Activated B cell treated with CpG ODN at 0.5 μM for 24 hours (primary cell): Measurements from ENCODE around the gene MECR. TPM values are rescaled to one million over a fixed set of nuclear protein-coding genes. Genes with fewer than 3 reads are reported as not detected.

Source experiments
- ATAC-seq: fragments of 200-7000 bp; cut with Tn5 transposase; one replicate; pipeline ENCODE4 v1.10.0; 2021; ENCODE audit warnings: low read depth, mild to moderate bottlenecking, moderate library complexity
- CTCF ChIA-PET: fragments of 350-600 bp; sonication (Branson Sonifier 250); formaldehyde crosslinking; loops from one replicate; lab custom pipeline; 2021; ENCODE audit warnings: antibody characterized with exemption; lab: Charles Lee
- POLR2A ChIA-PET: fragments of 350-600 bp; sonication (Branson Sonifier 250); formaldehyde crosslinking; loops from one replicate; lab custom pipeline; 2021; ENCODE audit warnings: antibody characterized with exemption; lab: Charles Lee
- DNase-seq: peaks from one replicate; pipeline ENCODE4 v3.0.0; 2022
- H3K27ac Mint-ChIP-seq: one replicate; pipeline ENCODE4 v1.8.0; 2020; ENCODE audit warnings: mixed read lengths
- H3K27me3 Mint-ChIP-seq: one replicate; pipeline ENCODE4 v1.8.0; 2021; ENCODE audit warnings: mixed read lengths
- H3K36me3 Mint-ChIP-seq: one replicate; pipeline ENCODE4 v1.8.0; 2021; ENCODE audit warnings: low read depth, mixed read lengths
- H3K4me1 Mint-ChIP-seq: one replicate; pipeline ENCODE4 v1.8.0; 2021; ENCODE audit warnings: mixed read lengths
- H3K4me3 Mint-ChIP-seq: one replicate; pipeline ENCODE4 v1.8.0; 2020; ENCODE audit warnings: mild to moderate bottlenecking, mixed read lengths
- H3K9me3 Mint-ChIP-seq: one replicate; pipeline ENCODE4 v1.8.0; 2020; ENCODE audit warnings: mixed read lengths
- CTCF ChIP-seq: fragments of 200-600 bp; IDR thresholded peaks from one replicate; pipeline ENCODE4 v1.8.0; 2022; ENCODE audit warnings: antibody characterized with exemption, mild to moderate bottlenecking
- intact Hi-C: fragments of 100-400 bp; cut with micrococcal nuclease; formaldehyde crosslinking; loops from one replicate; pipeline ENCODE4 v1.15.1; 2024
- total RNA-seq: library from RNA; stranded (reverse); gene quantifications from 2 replicates; pipeline ENCODE4 v1.2.3, GENCODE V29; 2022

The MECR gene
- total RNA-seq, 1 donor from 2014 or later: 18.7 TPM

- Mint-ChIP-seq H3K27ac (no peak overlapping the region), H3K9me3 (no peaks in the 10 kb centered on the region), H3K27me3 (no peaks in the 10 kb centered on the region), H3K4me1 (peaks cover 5% of the 10 kb centered on the region), H3K36me3 (peaks cover 74% of the 10 kb centered on the region), H3K4me3 (no peak overlapping the region)
- ChIA-PET POLR2A (no interaction called here), CTCF (no interaction called here)
- intact Hi-C loops: no loop called here
- DNase-seq (no peak), ATAC-seq (no peak)
- TF ChIP-seq CTCF: no peak
These were observed 68.1 kb downstream of the MECR start for GRCh38 chr1:29162476-29163138.

DNA sequence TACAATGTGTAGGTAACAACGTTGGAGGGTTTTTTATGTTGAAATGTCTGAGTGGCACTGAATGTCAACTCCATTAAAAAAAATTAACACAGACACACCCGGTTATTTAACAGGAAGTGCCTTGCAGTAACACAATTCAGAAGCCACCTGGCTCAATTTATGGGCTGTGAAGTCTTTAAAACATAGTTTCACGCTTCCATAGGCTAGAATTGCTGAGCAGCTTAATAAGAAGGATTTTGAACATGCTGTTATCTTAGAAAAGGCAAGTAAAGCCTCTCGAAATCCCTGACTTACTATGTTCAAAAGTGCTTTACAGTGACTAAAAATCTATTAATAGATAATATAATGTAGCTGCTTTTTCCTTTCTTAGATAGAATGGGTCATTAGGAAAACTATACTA lies 68.7 kb downstream of the MECR start:
- Mint-ChIP-seq H3K4me3 (no peak overlapping the region), H3K27ac (no peak overlapping the region), H3K27me3 (no peaks in the 10 kb centered on the region), H3K36me3 (peaks cover 75% of the 10 kb centered on the region), H3K4me1 (peaks cover 5% of the 10 kb centered on the region), H3K9me3 (no peaks in the 10 kb centered on the region)
- ATAC-seq (no peak), DNase-seq (no peak)
- intact Hi-C loops: no loop called here
- POLR2A ChIA-PET: no interaction called here
- CTCF ChIA-PET: no interaction called here
- no peak for TF ChIP-seq CTCF

DNA sequence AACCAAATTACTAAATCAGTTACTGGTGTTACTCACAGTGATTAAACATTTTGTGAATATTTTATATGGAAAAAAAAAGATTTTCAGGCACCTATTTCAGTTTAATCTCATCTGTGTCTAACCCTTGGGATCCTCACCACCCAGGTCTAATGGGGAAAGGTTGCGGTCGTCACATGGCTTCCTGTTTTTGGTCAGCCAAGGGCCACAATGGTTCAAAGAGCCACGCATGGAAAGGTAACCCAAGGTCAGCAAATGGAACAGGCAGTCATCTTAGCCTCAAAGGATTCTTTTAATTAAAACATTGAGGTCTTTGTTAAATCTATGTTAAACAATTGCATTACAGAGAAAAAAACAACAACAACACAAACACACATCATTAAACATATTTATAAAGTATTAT lies 71.0 kb downstream of the MECR start:
- no peak for TF ChIP-seq CTCF
- no peak overlapping the region for H3K4me3 Mint-ChIP-seq
- H3K36me3 Mint-ChIP-seq: peaks cover 73% of the 10 kb centered on the region
- H3K27me3 Mint-ChIP-seq: no peaks in the 10 kb centered on the region
- no peaks in the 10 kb centered on the region for H3K9me3 Mint-ChIP-seq
- ChIA-PET CTCF (no interaction called here), POLR2A (no interaction called here)
- ATAC-seq (no peak), DNase-seq (no peak)
- no peak overlapping the region for H3K27ac Mint-ChIP-seq
- intact Hi-C loops: no loop called here
- peaks cover 3% of the 10 kb centered on the region for H3K4me1 Mint-ChIP-seq

DNA sequence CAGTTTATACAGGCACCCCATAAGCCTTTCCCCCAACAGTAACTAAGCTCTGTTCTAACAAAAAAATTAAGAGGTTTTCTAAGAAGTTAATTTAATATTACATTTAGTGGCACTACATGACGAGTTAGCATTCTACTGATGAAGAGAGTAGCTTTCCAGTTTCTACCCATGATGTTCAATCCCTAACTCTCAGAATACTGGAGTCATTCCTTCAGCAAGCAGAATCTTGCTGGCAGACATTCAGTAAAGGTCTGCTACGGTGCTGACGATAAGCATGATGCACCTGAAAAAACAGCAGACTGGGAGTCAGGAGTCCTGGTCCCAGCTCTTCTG lies 73.5 kb downstream of the MECR start:
- DNase-seq (no peak), ATAC-seq (no peak)
- POLR2A ChIA-PET: no interaction called here
- H3K27me3 Mint-ChIP-seq: no peaks in the 10 kb centered on the region
- no peaks in the 10 kb centered on the region for H3K9me3 Mint-ChIP-seq
- intact Hi-C loops: no loop called here
- H3K4me3 Mint-ChIP-seq: no peak overlapping the region
- CTCF ChIA-PET: no interaction called here
- H3K27ac Mint-ChIP-seq: no peak overlapping the region
- H3K4me1 Mint-ChIP-seq: no peaks in the 10 kb centered on the region
- H3K36me3 Mint-ChIP-seq: peaks cover 78% of the 10 kb centered on the region
- TF ChIP-seq CTCF: no peak

DNA sequence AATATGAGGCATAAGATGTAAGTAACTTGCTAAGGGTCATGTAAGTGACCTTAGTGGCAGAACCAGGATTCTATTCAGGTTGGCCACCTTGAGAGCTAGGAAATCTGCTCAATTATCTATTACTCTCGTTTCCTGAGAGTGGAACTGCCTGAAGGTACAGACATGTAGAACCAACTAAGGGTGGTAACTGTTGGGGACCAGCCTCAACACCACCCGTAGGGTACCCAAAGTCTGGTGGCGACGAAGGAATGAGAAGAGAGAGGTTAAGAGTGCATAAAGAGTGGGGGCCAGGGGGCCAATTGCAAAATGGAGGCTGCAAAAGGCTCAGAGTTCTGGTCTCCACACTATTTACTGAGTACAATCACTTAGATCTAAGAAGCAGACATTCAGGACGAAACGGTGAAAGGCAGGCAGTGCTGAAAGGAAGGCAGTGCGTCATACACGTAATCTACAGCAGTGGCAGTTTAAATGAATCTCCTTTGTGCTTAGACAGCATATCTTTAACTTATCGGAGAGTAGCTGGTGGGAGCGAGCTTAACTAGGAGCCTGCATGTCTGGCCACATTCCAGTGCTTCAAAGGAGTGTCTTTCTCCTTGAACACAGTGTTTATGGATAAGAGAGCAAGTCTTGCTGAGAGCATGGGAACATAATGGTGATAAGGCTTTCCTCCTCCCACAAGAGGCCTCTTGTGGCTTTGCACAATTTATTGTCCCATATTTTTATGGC lies 74.0 kb downstream of the MECR start:
- no peak overlapping the region for H3K4me3 Mint-ChIP-seq
- H3K27me3 Mint-ChIP-seq: no peaks in the 10 kb centered on the region
- ChIA-PET CTCF (no interaction called here), POLR2A (interaction anchor here (0.7 kb wide), 1 partner anchor 1712 kb away, joined by 4 read pairs; no protein-coding TSS in a partner anchor)
- H3K9me3 Mint-ChIP-seq: no peaks in the 10 kb centered on the region
- ATAC-seq (no peak), DNase-seq (no peak)
- no peaks in the 10 kb centered on the region for H3K4me1 Mint-ChIP-seq
- H3K27ac Mint-ChIP-seq: no peak overlapping the region
- H3K36me3 Mint-ChIP-seq: peaks cover 84% of the 10 kb centered on the region
- intact Hi-C loops: no loop called here
- no peak for TF ChIP-seq CTCF
